HG03442 (cell line): ENCODE measurements around the gene FANCF.
A peak's percentile ranks its signal among the peaks of the same experiment; 100 is the strongest.
"Not testable (repeated sequence)": the region's sequence is repeated elsewhere in the genome, so short reads cannot be mapped to it uniquely, and the experiment has no call there.

Experiments
- ATAC-seq: cut with Tn5 transposase; IDR thresholded peaks from one replicate; pipeline ENCODE4 v1.9.1; 2021; ENCODE audit warnings: mild to moderate bottlenecking, moderate library complexity; ENCODE audit not compliant: unreplicated experiment

FANCF gene, protein sequence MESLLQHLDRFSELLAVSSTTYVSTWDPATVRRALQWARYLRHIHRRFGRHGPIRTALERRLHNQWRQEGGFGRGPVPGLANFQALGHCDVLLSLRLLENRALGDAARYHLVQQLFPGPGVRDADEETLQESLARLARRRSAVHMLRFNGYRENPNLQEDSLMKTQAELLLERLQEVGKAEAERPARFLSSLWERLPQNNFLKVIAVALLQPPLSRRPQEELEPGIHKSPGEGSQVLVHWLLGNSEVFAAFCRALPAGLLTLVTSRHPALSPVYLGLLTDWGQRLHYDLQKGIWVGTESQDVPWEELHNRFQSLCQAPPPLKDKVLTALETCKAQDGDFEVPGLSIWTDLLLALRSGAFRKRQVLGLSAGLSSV

DNA sequence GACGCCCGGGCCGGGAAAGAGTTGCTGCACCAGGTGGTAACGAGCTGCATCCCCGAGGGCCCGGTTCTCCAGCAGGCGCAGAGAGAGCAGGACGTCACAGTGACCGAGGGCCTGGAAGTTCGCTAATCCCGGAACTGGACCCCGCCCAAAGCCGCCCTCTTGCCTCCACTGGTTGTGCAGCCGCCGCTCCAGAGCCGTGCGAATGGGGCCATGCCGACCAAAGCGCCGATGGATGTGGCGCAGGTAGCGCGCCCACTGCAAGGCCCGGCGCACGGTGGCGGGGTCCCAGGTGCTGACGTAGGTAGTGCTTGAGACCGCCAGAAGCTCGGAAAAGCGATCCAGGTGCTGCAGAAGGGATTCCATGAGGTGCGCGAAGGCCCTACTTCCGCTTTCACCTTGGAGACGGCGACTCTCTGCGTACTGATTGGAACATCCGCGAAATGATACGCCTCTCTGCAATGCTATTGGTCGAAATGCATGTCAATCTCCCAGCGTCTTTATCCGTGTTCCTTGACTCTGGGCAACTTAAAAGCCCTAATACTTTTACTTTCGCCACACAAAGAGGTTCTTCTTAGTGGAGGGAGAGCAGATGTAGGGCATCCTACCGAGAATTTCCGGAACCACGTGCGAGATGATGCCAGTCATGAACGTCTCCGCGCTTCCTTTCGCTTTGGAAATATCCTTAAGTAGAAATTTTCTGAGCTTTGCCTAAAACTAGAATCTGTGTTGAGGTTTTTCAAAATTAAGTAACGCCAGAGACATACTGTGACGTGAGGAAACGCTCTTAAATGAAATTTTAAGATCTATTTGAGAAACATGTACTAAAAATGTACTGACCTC lies at the start of gene FANCF:
Gene FANCF (minus strand): TSS at position 376 of the 840 bp plus-strand sequence. CDS start 13 bp downstream, at position 363.
- peak; percentile 95 for ATAC-seq

DNA sequence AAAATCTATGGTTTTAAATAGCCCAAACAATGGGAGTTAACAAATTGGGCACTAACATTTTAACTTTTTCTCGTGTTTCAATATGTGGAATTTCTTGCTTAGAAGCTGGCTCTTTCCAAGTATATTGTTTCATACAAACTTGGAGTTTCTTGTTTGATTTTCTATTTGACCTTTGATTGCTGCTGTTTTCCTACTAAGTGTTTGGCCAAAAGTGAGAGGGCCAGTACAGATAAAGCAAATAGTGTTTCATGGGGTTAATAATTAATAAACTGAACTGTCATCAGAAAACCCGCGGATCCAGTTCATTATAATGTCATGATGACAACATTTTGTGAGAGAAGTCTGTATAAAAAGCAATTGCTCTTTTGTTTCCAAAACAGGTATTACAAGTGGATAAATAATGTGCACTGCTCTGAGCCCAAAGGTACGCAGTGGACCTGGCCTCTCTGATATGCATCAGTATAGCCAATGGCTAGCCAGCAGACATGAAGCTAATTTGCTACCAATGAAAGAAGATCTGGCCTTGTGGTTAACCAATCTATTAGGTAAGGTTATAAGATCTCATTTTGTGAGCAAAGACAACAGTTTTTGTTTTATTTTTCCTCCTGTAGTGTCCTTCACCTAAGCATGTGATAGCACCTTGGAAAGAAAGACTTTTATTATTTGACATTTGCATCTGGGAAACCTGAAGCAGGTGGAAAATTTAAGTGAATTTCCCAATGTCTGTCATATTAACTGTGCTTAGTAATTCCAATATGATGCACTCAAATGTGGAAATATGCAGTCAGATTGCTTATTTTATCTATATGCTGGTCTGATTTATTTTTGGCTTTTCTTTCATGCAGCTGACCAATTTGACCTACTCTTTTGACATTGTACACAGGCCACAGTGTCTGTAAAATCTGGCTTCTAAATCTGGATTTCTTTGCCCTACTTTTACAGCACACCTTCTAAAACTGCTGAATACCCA lies 49.1 kb upstream of the FANCF start:
- ATAC-seq = no peak

DNA sequence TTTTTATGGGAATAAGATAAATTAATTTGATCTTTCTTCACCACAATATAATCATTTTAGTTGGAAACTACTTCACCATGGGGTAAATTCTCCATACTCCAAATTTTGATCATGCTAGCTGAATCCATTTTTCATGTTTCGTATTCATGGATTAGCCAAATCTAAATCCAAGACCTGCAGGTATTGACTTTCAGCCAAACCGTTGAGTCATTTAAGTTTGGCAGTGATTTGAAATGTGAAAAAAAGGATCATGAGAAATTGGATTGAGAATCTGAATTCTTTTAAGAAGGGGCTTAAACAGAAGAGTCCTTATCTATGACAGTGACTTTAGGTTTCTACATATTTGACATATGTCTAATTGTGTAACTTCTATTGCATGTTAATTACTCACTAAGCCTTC lies 46.1 kb upstream of the FANCF start:
- no peak for ATAC-seq

DNA sequence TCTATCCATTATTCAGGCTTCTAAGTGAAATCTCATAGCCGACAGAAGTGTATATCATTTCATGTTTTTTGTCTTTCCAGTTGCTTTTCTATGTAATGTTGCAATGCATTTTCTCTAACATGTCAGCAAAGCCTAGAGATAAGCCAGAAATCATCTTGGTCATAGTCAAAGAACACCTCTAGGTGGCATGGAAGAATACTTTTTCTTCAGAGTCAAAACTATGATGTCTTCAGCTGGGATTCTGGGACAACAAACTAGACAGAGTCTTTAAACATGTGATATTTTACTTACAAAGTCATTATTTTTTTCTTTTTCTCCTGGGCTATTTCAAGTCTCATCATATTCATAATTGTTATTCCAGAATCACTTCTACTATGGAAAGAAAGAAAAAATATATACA lies 45.2 kb upstream of the FANCF start:
- no peak for ATAC-seq

DNA sequence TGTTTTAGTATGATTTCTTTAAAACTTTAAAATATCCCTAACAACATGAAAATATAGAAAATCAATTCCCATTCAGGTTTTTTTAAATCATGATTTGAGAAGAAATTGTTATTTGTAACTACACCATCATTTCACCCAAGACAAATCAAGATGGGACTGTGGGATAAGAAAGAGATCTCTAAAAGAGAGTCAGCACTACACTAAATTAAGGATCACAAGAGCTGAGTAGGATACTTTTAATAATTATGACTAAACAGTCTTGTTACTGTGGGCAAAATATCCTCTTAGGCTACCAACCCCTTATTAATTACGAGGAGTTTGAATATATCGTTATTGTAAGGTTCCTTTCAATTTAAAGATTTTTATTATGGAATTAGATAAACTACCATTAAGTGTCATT lies 43.7 kb upstream of the FANCF start:
- ATAC-seq = no peak

DNA sequence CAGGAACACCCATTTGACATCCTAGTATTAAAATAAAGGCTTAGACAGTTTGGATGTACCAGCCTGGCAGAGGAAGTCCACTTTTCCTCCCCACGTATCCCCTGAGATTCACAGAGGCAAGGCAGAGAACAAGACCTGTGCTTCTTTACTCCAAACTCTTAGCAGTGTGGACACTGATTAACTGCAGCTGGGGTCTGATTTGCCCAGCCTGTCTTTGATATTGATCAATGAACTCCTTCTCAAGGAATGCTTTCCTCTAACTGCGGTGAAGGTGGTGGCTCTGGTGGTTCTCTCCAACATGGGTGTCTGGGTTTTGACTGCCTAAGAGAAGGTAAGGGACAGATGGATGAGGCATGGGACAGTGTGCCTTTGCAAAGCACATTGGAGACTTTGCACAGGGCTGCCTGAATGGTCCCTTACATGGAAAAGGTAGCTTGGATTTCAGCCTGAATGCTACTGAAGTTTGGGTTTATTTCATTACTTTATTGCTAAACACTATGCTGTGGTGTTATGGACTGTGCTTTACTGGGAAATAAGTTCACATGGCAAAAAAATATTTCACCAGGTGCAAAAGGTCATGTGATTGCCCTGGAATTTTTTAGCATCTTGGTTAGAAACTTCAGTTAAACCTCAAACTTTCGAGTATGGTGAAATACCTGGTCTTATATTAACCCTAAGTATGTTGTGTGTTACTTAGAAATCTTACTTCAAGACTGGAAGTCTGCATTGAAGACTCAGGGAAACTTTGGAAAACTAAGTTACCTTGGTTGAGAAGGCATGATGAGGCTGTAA lies 42.6 kb upstream of the FANCF start:
- no peak for ATAC-seq

DNA sequence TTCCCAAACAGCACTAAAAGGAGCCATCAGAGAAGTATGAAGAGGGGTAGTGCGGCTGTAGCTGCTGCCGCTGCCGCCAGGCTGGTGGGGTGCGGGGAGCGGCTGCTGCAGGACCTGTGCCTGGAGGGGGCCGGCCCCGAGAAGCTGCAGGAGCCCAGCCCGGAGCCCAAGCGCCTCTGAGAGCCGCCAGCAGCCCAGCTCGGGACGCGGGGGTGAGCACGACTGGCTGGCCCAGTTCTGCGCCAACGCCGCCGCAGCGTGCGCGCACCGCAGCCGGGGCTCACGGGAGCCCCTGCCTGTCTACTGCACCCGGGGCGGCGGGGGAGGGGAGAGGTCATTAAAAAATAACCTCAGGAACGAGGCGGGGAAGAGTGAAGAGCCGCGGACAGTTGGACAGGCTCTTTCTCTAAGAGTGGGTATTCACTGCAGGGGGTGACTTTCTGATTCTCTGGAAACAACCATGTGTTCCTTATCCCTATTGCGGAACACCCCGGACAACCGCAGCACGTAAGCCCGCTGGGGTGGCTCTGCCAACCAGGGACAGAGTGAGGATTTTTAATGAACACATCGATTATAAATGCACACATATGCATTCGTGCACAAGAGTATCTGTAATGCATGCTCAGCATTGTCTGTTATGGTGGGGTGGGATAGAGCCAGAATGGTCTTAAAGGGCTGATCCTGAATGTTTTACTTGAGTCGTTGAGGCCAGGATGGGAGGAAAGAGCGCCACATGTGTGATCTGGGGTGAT lies 41.2 kb upstream of the FANCF start:
- ATAC-seq = no peak

DNA sequence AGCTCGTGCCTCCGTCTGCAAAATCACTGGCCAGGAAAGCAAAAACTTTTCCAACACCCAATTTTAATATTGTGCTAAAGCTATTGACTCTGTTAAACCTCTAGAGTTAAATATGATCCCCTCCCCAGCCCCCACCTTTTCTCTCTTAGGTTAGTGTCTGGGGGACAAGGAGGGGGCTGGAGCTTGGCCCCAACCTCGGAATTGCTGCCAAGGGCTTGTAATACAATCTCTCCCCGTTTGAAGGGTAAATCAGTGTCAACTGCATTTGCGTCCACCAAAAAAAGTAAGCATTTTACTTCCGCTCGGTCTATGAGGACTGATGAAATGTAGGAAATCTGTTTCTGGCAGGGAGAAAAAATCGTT lies 40.7 kb upstream of the FANCF start, which contains the start of gene GAS2:
Gene GAS2 (plus strand): TSS at position 287 of the 363 bp plus-strand sequence. CDS start 8,259 bp downstream, outside the sequence.
- no peak for ATAC-seq

DNA sequence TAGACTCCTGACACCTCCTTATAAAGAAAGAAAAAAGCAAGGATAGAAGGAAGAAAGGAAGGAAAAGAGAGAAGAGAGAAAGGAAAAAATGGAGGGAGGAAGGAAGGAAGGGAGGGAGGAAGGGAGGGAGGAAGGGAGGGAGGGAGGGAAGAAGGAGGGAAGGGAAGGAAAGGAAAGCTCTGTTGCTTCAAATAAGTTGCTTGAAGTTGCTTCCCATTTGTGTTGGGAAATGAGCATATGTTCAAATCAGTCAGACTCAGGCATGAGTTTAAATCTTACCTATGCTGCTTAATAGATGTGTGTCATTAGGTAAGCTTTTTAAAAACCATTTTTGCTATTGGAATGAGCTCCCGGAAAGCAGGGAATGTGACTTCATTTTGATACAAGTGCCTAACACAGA lies 34.2 kb upstream of the FANCF start:
- no peak for ATAC-seq

DNA sequence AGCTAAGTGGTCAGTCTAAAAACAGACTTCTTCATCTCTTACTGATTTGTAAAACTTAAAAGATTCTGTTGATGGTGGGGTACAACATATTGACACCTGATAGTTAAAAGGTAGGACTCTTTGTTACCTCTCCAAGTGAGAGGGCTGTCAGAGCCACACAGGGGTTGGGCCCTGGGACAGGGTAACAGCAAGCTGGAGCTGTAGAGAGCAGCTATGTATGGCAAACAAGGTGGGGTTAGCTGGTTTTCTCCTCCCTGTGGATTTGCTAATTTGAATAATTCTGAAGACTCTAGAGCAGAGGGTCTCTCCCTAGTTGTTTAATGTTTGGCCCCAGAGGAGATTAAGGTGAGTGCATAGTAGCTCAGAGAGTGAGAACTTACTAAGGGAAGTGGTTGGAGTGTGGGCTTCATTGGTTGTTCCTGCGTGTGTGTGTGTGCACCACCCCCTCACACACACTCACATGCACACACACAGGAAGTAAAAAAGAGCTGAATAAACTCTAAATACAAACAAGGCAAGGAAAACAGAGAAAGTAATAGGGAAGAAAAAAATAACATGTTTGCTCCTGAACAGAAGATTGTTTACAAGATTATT lies 31.6 kb upstream of the FANCF start:
- peak; percentile 88 for ATAC-seq

DNA sequence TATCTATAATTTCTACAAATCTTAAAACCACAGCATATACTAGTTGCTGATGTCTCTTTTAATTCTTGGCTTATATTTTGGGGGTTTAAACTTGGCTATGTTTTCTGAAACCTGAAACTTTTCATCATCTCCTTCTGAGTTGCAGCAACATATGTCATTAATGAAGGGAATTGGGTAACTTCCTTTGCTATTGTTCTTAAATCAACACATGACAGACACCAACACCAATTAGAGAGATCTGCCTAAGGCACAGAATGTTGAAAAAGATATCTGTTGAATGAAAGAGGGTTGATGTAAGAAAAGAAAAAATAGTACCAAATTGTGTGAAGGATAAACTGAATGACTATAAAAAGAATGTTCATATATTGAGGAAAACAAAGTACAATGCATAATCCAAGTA lies 30.5 kb upstream of the FANCF start:
- ATAC-seq = no peak

DNA sequence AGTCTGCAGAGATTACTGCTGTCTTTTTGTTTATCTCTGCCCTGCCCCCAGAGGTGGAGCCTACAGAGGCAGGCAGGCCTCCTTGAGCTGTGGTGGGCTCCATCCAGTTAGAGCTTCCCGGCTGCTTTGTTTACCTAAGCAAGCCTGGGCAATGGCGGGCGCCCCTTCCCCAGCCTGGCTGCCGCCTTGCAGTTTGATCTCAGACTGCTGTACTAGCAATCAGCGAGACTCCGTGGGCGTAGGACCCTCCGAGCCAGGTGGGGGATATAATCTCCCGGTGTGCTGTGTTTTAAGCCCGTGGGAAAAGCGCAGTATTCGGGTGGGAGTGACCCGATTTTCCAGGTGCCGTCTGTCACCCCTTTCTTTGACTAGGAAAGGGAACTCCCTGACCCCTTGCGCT lies 26.7 kb upstream of the FANCF start:
- ATAC-seq = not testable (repeated sequence)

DNA sequence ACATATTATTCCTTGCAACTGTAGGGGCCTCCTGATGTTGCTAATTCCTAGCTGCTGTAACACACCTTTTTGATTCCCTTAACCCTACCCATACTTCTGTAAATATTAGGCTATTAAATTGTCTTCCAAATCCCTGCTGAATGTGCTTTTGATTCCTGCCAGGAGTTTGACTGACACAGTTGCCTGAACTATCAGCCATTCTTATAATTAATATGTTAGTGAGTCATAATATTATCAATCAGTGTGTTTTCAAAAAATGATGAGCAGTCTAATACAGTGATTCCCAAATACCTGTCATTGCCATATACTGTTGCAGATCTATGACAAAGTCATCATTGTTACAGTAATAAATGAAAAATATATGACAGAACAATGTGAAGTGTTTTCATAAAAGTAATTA lies 15.9 kb upstream of the FANCF start:
- ATAC-seq = no peak

DNA sequence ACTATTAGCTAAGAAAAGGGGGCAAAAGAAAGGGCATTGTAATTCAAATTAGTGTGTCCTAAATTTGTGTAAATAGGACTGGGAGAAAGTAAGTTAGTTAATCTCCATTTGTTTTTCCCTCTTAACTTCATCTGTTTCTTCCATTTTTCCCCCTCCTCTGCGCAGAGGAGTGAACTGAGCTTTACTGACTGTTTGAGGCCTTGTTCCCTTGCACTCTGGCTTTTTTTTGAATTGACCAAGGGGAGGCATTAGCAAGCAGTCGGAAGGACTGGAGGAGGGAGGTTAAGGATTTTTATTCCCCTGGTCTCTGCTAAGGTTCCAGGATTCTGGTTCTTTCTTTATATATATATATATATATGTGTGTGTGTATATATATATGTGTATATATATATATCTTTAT lies 15.2 kb upstream of the FANCF start:
- no peak for ATAC-seq

DNA sequence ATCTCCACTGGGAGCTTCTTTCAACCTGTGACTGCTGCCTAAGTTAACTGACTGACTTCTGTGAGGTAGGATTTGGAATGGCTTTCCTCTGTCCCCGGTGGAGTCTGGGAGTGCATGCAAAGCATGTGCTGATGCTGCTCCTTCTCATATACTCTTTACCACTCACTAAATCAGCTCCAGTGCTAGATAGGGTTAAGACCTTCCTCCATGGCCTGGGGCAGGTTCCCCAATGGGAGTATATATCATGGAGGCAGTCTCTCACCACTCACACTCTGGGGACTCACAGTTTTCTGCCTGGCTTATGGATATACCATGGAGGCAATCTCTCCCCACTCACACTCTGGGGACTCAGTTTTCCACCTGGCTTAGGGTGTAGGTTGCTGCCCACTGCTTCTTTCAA lies 10.1 kb upstream of the FANCF start:
- ATAC-seq = no peak

DNA sequence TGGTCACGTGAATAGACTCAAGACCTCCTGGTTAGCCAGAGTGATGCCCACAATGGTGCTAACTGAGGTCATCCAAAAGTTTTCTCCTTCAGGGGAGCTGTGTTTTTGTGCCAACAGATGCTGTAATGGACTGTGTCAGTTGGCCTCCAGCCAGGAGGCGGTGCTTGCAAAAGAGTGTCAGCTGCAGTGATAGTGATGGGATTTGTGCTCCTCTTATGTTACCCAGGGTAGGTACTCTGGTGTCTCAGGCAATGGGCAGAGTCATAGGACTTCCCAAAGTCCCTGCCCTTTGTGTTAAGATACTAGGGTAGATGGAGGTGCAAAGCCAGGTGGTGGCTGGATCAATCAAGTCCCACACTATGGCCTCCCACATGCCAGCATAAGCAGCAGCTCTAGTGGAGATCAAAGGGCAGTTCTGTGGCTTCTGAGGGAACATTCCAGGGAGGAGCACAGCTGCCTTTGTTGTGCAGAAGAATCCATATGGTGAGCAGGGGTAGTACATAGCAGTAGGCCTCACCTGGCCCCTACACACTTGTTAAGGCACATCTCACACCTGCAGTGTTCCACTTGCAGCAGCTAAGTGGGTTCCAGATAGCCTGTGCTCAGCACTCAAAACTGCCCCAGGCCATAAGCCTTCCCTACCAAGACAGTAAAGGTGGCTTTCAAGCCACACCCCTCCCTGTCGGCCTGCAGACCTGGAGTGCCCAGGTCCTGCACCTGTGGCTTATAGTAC lies 9.4 kb upstream of the FANCF start:
- no peak for ATAC-seq

DNA sequence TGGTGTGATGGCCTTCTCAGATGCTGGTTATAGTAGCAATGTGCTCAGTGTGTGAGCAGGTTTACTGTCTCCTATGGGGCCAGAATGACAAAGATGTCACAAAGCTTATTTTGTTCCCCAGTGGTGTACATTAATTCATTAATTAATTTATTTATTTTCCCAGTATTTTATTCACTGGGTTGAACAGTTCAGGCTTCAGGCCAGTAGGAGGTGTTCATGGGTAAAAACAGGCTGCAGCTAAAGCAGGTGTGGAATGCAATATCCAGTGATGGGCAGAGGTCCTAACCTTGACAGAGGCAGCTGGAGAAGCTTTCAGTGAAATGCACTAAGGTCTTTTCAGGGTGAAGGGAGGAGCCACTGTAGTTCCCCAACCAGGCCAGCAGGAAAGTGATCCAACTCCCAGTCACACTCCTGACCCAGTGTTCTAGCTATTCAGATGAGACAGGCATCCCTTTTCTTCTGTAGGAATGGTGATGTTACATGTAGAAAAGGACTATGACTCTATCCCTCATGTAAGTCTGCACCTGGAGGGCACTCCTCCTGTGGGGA lies 7.8 kb upstream of the FANCF start:
- no peak for ATAC-seq

DNA sequence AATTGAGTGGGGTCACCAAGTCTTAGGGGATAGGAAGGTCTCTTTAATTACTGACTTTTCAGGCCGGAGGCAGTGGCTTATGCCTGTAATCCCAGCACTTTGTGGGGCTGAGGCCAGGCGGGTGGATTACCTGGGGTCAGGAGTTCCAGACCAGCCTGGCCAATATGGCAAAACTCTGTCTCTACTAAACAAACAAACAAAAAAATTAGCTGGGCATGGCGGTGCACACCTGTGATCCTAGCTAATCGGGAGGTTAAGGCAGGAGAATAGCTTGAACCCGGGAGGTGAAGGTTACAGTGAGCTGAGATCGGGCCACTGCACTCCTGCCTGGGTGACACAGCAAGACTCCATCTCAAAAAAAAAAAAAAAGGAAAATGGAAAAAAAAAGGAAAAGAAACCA lies 1.8 kb upstream of the FANCF start:
- no peak for ATAC-seq
